Gastrocnemius medialis (tissue), 4 donors: ENCODE measurements around the gene VAV2. TPM values are rescaled to one million over a fixed set of nuclear protein-coding genes. Genes with fewer than 3 reads are reported as not detected.
A peak's percentile ranks its signal among the peaks of the same experiment; 100 is the strongest.

Experiments
- ATAC-seq, 2 donors: fragments of 150-250 bp; one replicate each; pipeline ENCODE4 v1.9.1; 2016
- DNase-seq, 2 donors: peaks; one replicate each; pipeline ENCODE4 v3.0.0-alpha.2; 2019
- H3K27ac ChIP-seq, 4 donors: fragments of 200-600 bp; sonication (generic); 1 replicate in 1 of 4; 2 replicates in 3 of 4; pipeline ENCODE4 v1.5.1; 2016 to 2018; ENCODE audit warnings: mild to moderate bottlenecking in 2 of 4, moderate library complexity in 1 of 4
- H3K27me3 ChIP-seq, 3 donors: fragments of 200-600 bp; sonication (generic) in 2 of 3; 1 replicate in 1 of 3; 2 replicates in 2 of 3; pipeline versions ENCODE4 v1.5.1 to v1.6.0; 2016 to 2019; ENCODE audit warnings: mild to moderate bottlenecking in 1 of 3, moderate library complexity in 1 of 3
- H3K36me3 ChIP-seq, 2 donors: fragments of 200-600 bp; sonication (generic) in 1 of 2; one replicate each; pipeline ENCODE4 v1.5.1; 2017 to 2018
- H3K4me1 ChIP-seq, 2 donors: fragments of 200-600 bp; sonication (generic) in 1 of 2; one replicate each; pipeline ENCODE4 v1.5.1; 2016 to 2017; ENCODE audit warnings: mild to moderate bottlenecking in 2 of 2
- H3K4me3 ChIP-seq, 4 donors: fragments of 200-600 bp; sonication (generic) in 3 of 4; 1 replicate in 1 of 4; 2 replicates in 3 of 4; pipeline ENCODE4 v1.5.1; 2016 to 2019; ENCODE audit warnings: mild to moderate bottlenecking in 2 of 4
- H3K9me3 ChIP-seq, 3 donors: fragments of 200-600 bp; sonication (generic) in 2 of 3; 1 replicate in 1 of 3; 2 replicates in 2 of 3; pipeline ENCODE4 v1.5.1; 2016 to 2019
- POLR2A ChIP-seq, 2 donors: fragments of 450-650 bp; IDR thresholded peaks; one replicate each; pipeline ENCODE4 v1.6.1; 2017; ENCODE audit warnings: antibody characterized with exemption in 2 of 2, mild to moderate bottlenecking in 2 of 2, moderate library complexity in 2 of 2
- in situ Hi-C, 4 donors: fragments of 200-750 bp; cut with MboI; loops; one replicate each; pipeline versions ENCODE4 v1.15.0 to v1.8.0; 2017; ENCODE audit warnings: low sequenced_read_pairs in 4 of 4
- intact Hi-C: fragments of 100-400 bp; cut with DNase I; formaldehyde crosslinking; loops from one replicate; pipeline ENCODE4 v1.15.1; 2023; ENCODE audit warnings: low total_unique reads
- total RNA-seq, 4 donors: library from RNA; depleted of rRNA; stranded (reverse); fragments of >200 nt; gene quantifications; one replicate each; pipeline versions ENCODE4 v1.1.0 to v1.2.3, GENCODE V29; 2016
- TF ChIP-seq, protein P1 (sequence below), 5 experiments: fragments of 450-650 bp in 3 of 5; fragments of 200-600 bp in 2 of 5; sonication (generic) in 2 of 5; IDR thresholded peaks in 4 of 5; conservative IDR thresholded peaks in 1 of 5; 1 replicate in 4 of 5; 2 replicates in 1 of 5; pipeline ENCODE4 v1.5.1; 2016 to 2019; ENCODE audit warnings: antibody characterized with exemption in 5 of 5, mild to moderate bottlenecking in 3 of 5, moderate library complexity in 3 of 5

Gene VAV2
- total RNA-seq, 4 donors from 2014 or later: 0.51 to 1.2 (median 0.97) TPM

GRCh38 chr9:133773889-133774655 lies 218.1 kb downstream of the VAV2 start:
- in situ Hi-C loops (no loop called here), intact Hi-C loops (no loop called here)
- H3K36me3 ChIP-seq: no peaks in the 10 kb centered on the region
- no peaks in the 10 kb centered on the region for H3K27me3 ChIP-seq
- TF ChIP-seq, protein P1, sequence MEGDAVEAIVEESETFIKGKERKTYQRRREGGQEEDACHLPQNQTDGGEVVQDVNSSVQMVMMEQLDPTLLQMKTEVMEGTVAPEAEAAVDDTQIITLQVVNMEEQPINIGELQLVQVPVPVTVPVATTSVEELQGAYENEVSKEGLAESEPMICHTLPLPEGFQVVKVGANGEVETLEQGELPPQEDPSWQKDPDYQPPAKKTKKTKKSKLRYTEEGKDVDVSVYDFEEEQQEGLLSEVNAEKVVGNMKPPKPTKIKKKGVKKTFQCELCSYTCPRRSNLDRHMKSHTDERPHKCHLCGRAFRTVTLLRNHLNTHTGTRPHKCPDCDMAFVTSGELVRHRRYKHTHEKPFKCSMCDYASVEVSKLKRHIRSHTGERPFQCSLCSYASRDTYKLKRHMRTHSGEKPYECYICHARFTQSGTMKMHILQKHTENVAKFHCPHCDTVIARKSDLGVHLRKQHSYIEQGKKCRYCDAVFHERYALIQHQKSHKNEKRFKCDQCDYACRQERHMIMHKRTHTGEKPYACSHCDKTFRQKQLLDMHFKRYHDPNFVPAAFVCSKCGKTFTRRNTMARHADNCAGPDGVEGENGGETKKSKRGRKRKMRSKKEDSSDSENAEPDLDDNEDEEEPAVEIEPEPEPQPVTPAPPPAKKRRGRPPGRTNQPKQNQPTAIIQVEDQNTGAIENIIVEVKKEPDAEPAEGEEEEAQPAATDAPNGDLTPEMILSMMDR (IDR thresholded peaks at IDR 0.05 in 4 of 5, conservative IDR thresholded peaks at IDR 0.05 in 1 of 5): no peak
- no peak for TF ChIP-seq POLR2A (IDR thresholded peaks at IDR 0.05)
- no peak for DNase-seq
- no peaks in the 10 kb centered on the region for H3K9me3 ChIP-seq
- H3K4me3 ChIP-seq: no peak overlapping the region
- no peak for ATAC-seq
- H3K4me1 ChIP-seq: no peaks in the 10 kb centered on the region
- no peak overlapping the region for H3K27ac ChIP-seq

DNA sequence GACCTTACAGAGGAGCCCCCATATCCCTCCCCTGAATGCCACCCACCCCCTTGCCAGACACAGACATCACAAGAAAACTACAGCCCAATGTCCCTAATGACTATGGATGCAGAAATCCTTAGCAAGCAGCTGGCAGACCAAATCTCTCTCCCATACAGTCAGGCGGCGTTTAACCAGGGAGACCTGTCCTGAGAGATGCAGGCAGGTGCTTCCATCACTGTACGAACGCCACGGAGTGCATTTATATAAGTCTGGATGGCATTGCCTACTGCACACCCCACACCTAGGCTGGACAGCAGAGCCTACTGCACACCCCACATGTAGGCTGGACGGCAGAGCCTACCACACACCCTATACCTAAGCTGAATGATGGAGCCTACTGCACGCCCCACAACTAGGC lies 219.5 kb downstream of the VAV2 start:
- no peaks in the 10 kb centered on the region for H3K4me1 ChIP-seq
- no peak for ATAC-seq
- H3K27ac ChIP-seq: no peak overlapping the region
- TF ChIP-seq, protein P1 (IDR thresholded peaks at IDR 0.05 in 4 of 5, conservative IDR thresholded peaks at IDR 0.05 in 1 of 5): no peak
- TF ChIP-seq POLR2A (IDR thresholded peaks at IDR 0.05): no peak
- H3K4me3 ChIP-seq: no peak overlapping the region
- no peaks in the 10 kb centered on the region for H3K36me3 ChIP-seq
- in situ Hi-C loops: no loop called here
- no peak for DNase-seq
- peaks cover 0 to 1% (median 0%) of the 10 kb centered on the region in 3 donors for H3K9me3 ChIP-seq
- H3K27me3 ChIP-seq: no peaks in the 10 kb centered on the region
- intact Hi-C loops: no loop called here

DNA sequence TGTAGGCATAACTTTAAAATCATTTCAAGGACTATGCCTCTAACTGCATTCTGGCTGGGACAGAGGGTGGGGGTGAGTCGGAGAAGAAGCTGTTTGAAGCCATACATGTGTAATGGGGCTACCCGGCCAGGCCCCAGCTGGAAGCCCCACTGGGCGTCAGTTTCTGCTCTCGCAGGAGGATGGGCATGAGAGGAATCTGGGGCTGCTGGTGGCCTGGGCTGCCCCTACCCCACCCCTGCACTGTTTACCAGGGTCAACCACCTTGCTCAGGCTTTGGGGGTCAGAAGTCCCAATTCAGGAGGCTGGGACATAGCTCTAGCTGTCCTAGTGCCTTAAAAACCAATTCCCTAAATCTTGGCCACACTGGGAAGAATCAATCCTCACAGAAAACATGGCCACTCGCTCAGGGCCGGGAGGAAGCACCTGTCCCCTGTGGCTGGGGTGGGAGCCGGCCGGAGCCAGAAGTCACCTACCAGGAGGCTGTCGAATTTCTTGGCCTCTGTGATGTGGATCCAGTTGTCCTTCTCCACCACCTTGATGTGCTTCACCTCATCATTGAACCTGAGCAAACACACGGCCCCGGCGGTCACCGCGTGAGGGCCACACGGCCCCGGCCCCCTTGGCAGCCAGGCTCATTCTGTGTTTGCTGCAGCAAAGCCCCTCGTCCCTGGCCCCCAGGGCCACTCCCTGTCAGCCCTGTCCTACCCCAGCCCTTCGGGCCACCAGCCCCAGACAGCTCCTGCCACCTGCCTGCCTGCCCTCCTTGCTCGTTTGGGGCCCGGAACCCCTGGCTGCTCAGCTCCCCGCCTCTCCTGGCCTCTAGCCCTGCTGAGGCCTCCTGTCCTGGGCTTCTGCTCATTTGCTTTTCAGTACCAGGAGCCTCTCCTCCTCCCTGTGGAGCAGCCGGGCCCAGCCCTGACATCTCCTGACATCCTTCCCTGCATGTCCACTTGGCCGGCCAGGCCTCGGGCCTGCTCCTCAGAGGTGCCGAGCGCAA lies 220.3 kb downstream of the VAV2 start:
- no peak for ATAC-seq
- Histone ChIP-seq H3K27ac (no peak overlapping the region), H3K36me3 (no peaks in the 10 kb centered on the region), H3K9me3 (peaks cover 0 to 9% (median 0%) of the 10 kb centered on the region in 3 donors), H3K4me1 (no peaks in the 10 kb centered on the region), H3K27me3 (no peaks in the 10 kb centered on the region), H3K4me3 (no peak overlapping the region)
- TF ChIP-seq, protein P1 (IDR thresholded peaks at IDR 0.05 in 4 of 5, conservative IDR thresholded peaks at IDR 0.05 in 1 of 5): no peak
- no peak for TF ChIP-seq POLR2A (IDR thresholded peaks at IDR 0.05)
- peak in 1 of 2 donors; percentile 4 for DNase-seq
- in situ Hi-C loops (no loop called here), intact Hi-C loops (no loop called here)

DNA sequence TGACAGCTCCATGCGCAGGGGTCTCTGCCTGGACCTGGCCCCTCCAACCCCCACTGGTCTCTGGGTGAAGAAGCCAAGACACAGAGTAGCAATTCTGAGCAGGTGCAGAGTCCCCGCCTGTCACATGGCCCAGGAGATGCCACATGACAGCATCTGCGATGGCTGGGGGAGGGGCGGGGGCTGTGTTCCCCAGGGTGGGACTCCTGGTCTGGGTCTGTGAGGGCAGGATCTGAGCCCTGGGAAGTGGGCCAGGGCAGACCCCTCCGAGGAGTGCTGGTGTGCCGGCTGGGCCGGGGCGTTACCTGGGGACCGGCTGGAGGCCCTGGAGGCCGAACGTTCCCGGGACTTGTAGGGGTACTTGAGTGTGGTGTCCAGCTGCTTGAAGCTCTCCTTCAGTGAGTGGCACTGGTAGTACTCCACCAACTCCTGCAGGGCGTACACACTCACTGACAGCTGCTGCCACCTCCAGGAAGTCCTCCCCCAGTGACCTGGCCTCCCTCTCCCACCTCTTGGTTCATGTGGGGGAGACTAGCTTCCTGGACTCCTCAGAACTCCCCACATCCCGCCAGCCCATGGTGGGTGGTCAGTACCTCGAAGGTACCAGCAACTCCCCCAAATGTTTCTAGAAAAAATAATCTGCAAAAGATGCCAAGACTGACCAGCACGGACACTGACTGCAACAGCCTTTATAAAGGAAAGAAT lies 221.9 kb downstream of the VAV2 start:
- Histone ChIP-seq H3K27me3 (no peaks in the 10 kb centered on the region), H3K36me3 (no peaks in the 10 kb centered on the region), H3K27ac (no peak overlapping the region), H3K4me1 (no peaks in the 10 kb centered on the region), H3K4me3 (no peak overlapping the region), H3K9me3 (peaks cover 0 to 9% (median 0%) of the 10 kb centered on the region in 3 donors)
- TF ChIP-seq POLR2A (IDR thresholded peaks at IDR 0.05): no peak
- TF ChIP-seq, protein P1 (IDR thresholded peaks at IDR 0.05 in 4 of 5, conservative IDR thresholded peaks at IDR 0.05 in 1 of 5): no peak
- in situ Hi-C loops (no loop called here), intact Hi-C loops (no loop called here)
- DNase-seq: peak in 1 of 2 donors; percentile 5
- ATAC-seq: no peak
